Kidney (tissue), 14 donors: ENCODE results near the gene GTF2F2. TPM values are rescaled to one million over a fixed set of nuclear protein-coding genes. Genes with fewer than 3 reads are reported as not detected.

Experiments
- DNase-seq, 5 donors: peaks; one replicate each; pipeline ENCODE4 v3.0.0-alpha.2; 2013 to 2020
- FAIRE-seq: peaks from 2 replicates; lab custom pipeline; 2012; peaks lifted over from hg19 to GRCh38; lab: Jason Lieb, UNC
- H3K27ac ChIP-seq, 2 donors: one replicate each; pipeline ENCODE4 v1.7.0; 2013; ENCODE audit warnings: low read depth in 2 of 2, low read length in 2 of 2, inconsistent platforms in 1 of 2
- H3K27me3 ChIP-seq: one replicate; pipeline ENCODE4 v1.7.1; 2013; ENCODE audit warnings: low read length, inconsistent platforms; ENCODE audit not compliant: control insufficient read depth, insufficient read depth
- H3K36me3 ChIP-seq, 3 donors: one replicate each; pipeline versions ENCODE4 v1.7.0 to v1.7.1; 2013; ENCODE audit warnings: low read length in 3 of 3, control low read depth in 1 of 3, inconsistent platforms in 1 of 3; ENCODE audit not compliant: insufficient read depth in 3 of 3, control insufficient read depth in 2 of 3
- H3K4me1 ChIP-seq, 3 donors: one replicate each; pipeline versions ENCODE4 v1.7.0 to v1.7.1; 2013; ENCODE audit warnings: low read length in 3 of 3, inconsistent platforms in 1 of 3, low read depth in 1 of 3; ENCODE audit not compliant: control insufficient read depth in 2 of 3, insufficient read depth in 2 of 3
- H3K4me3 ChIP-seq, 3 donors: one replicate each; pipeline versions ENCODE4 v1.7.0 to v1.8.1; 2013; ENCODE audit warnings: low read length in 3 of 3, control low read depth in 1 of 3, inconsistent platforms in 1 of 3
- H3K9ac ChIP-seq, 3 donors: one replicate each; pipeline versions ENCODE4 v1.7.0 to v1.7.1; 2013; ENCODE audit warnings: low read length in 3 of 3, control low read depth in 1 of 3, inconsistent platforms in 1 of 3
- H3K9me3 ChIP-seq, 3 donors: one replicate each; pipeline versions ENCODE4 v1.7.0 to v1.7.1; 2013; ENCODE audit warnings: low read length in 3 of 3, control low read depth in 1 of 3, inconsistent platforms in 1 of 3; ENCODE audit not compliant: control insufficient read depth in 2 of 3, insufficient read depth in 1 of 3
- intact Hi-C: fragments of 100-400 bp; cut with DNase I; formaldehyde crosslinking; loops from one replicate; pipeline ENCODE4 v1.11.1; 2022
- polyA plus RNA-seq: library from polyadenylated mRNA; stranded (reverse); fragments of 350-450 nt; fragmentation: Illumina TruSeq; extraction: RNeasy Lipid Tissue Mini Kit (QIAGEN cat#74804); gene quantifications from one replicate; pipeline ENCODE4 v1.2.3, GENCODE V29; 2014; ENCODE audit warnings: low read depth, low replicate concordance; ENCODE audit not compliant: insufficient read depth
- total RNA-seq: library from RNA; stranded (reverse); fragmentation: NEBNext Ultra II Directional; extraction: Animal tissue kit (Norgen Biotek cat#: 25700); gene quantifications from one replicate; pipeline ENCODE4 v1.2.1, GENCODE V29; 2021
- TF ChIP-seq, protein P1 (sequence below): IDR thresholded peaks from 3 replicates; pipeline ENCODE4 v1.5.1; 2012; ENCODE audit warnings: mild to moderate bottlenecking, moderate library complexity, borderline replicate concordance; ENCODE audit not compliant: insufficient read depth; ENCODE audit errors: extremely low read depth
- donor health status: control.
- donor health status: control.
- donor health status: control.
- donor health status: control.
- donor health status: control.
- donor health status: DM: yes; HTN: yes; CAD: no.
- donor health status: Normal renal cell carcinoma (clear cell type).

The GTF2F2 gene
- total and polyA plus RNA-seq, 2 donors from 2014 or later = 16.6 to 17.3 TPM

DNA sequence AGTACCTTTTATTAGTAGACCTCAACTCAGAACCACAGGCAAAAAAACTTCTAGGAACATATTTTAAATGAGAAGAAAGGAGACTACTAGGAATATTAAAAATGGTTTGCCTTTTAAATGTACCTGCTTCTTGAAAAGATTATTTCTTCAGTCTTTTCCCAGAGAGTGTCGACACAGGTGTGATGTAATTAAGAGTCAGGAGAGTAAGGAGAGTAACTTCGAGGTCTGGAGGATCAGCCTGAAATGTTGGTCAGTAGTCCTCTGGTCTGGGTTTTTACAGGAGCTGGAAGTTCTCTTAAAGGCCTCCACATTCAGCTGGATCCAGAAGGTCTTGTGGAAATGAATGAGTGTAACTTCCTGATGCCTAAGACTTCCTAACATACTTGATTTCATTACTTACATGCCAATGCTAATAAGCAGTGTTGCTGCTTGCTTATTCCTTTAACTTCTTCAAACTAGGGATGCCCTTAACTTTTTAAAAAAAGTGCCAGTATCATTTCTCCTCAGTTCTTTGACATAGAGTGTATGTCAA, 80.5 kb downstream of the GTF2F2 start, which contains the start of gene KCTD4:
TSS of gene KCTD4 (minus strand) at position 345 of the 532 bp plus-strand sequence. CDS start 6,478 bp downstream, outside the sequence.
- Histone ChIP-seq H3K27me3 (no peaks in the 10 kb centered on the region), H3K36me3 (no peaks in the 10 kb centered on the region), H3K4me1 (no peaks in the 10 kb centered on the region), H3K9ac (no peak within 1 kb of the TSS), H3K27ac (no peak within 1 kb of the TSS), H3K4me3 (no peak within 1 kb of the TSS), H3K9me3 (no peaks in the 10 kb centered on the region)
- no peak for DNase-seq
- TF ChIP-seq, protein P1, sequence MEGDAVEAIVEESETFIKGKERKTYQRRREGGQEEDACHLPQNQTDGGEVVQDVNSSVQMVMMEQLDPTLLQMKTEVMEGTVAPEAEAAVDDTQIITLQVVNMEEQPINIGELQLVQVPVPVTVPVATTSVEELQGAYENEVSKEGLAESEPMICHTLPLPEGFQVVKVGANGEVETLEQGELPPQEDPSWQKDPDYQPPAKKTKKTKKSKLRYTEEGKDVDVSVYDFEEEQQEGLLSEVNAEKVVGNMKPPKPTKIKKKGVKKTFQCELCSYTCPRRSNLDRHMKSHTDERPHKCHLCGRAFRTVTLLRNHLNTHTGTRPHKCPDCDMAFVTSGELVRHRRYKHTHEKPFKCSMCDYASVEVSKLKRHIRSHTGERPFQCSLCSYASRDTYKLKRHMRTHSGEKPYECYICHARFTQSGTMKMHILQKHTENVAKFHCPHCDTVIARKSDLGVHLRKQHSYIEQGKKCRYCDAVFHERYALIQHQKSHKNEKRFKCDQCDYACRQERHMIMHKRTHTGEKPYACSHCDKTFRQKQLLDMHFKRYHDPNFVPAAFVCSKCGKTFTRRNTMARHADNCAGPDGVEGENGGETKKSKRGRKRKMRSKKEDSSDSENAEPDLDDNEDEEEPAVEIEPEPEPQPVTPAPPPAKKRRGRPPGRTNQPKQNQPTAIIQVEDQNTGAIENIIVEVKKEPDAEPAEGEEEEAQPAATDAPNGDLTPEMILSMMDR = no peak
- FAIRE-seq = no peak
- intact Hi-C loops = no loop called here

DNA sequence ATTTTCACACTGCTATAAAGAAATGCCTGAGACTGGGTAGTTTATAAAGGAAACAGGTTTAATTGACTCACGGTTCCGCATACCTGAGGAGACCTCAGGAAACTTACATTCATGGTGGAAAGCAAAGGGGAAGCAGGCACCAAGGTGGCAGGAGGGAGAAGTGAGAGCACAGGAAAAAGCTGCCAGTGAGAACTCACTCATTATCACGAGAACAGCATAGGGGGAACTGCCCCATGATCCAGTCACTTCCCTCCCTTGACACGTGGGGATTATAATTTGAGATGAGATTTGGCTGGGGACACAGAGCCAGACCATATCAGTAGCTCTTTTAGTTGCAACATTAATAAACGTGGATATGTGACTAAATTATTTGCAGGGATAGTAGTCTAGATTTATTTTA, 84.8 kb downstream of the GTF2F2 start:
- intact Hi-C loops = no loop called here
- Histone ChIP-seq H3K4me3 (no peak overlapping the region), H3K27ac (no peak overlapping the region), H3K4me1 (peaks cover 0 to 7% (median 0%) of the 10 kb centered on the region in 3 donors), H3K9ac (no peak overlapping the region), H3K36me3 (peaks cover 0 to 7% (median 0%) of the 10 kb centered on the region in 3 donors), H3K9me3 (no peaks in the 10 kb centered on the region), H3K27me3 (no peaks in the 10 kb centered on the region)
- DNase-seq = no peak
- FAIRE-seq = no peak
- TF ChIP-seq, protein P1 = no peak

DNA sequence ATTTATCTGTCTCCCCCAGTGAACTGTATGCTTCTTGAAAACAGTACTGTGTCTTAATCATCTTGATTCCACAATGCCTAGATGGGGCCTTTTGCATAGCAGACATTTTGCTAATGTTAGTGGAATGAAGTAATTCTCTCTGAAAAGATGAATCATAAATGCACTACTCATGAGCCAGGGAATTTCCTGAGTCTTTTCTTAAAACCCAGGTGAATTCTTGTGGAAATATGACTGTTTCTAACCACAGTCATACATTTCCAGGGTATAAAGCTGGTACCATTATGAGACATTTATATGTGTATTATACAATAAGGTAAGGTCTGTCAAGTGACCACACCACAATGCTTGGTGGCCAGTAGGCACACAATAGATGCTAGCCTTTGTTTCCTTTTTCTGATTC, 86.0 kb downstream of the GTF2F2 start:
- intact Hi-C loops = no loop called here
- Histone ChIP-seq H3K27me3 (no peaks in the 10 kb centered on the region), H3K4me1 (peaks cover 0 to 7% (median 0%) of the 10 kb centered on the region in 3 donors), H3K9ac (no peak overlapping the region), H3K9me3 (no peaks in the 10 kb centered on the region), H3K36me3 (peaks cover 0 to 7% (median 0%) of the 10 kb centered on the region in 3 donors), H3K27ac (no peak overlapping the region), H3K4me3 (no peak overlapping the region)
- DNase-seq (no peak), FAIRE-seq (no peak)
- TF ChIP-seq, protein P1 = no peak

DNA sequence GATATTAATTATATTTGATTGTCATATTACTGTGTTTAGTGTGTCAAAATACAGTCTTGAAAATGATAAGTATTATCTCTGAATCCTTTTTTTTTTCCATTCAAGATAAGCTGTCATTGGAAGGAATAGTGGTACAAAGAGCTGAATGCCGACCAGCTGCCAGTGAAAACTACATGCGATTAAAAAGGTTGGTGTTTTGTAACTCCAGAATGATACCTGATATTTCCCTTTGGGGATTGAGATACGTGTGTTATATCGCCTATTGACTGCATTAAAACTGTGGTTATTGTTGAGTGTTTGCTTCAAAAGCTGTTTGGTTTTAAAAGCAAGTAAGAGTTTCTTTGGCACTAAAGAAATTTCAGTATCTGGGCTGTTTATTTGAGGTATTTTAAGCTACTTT, 87.0 kb downstream of the GTF2F2 start:
- Histone ChIP-seq H3K27ac (no peak overlapping the region), H3K36me3 (peaks cover 0 to 7% (median 0%) of the 10 kb centered on the region in 3 donors), H3K27me3 (no peaks in the 10 kb centered on the region), H3K9me3 (no peaks in the 10 kb centered on the region), H3K4me3 (no peak overlapping the region), H3K9ac (no peak overlapping the region), H3K4me1 (peaks cover 0 to 7% (median 0%) of the 10 kb centered on the region in 3 donors)
- DNase-seq = peak in 1 of 5 donors; percentile 14
- FAIRE-seq = no peak
- TF ChIP-seq, protein P1 = no peak
- intact Hi-C loops = no loop called here
